Left cardiac atrium (tissue), 4 donors: Measurements from ENCODE around the gene COL18A1. TPM values are rescaled to one million over a fixed set of nuclear protein-coding genes. Genes with fewer than 3 reads are reported as not detected.
"Not testable (repeated sequence)": the region's sequence is repeated elsewhere in the genome, so short reads cannot be mapped to it uniquely, and the experiment has no call there.

Experiments
- ATAC-seq, 2 donors: fragments of 200-7000 bp; cut with Tn5 transposase; one replicate each; pipeline ENCODE4 v1.9.1; 2020; ENCODE audit warnings: mild to moderate bottlenecking in 2 of 2, moderate library complexity in 2 of 2
- DNase-seq: peaks from one replicate; pipeline ENCODE4 v3.0.0-alpha.2; 2020
- intact Hi-C, 2 donors: fragments of 100-400 bp; cut with DNase I; formaldehyde crosslinking; loops; one replicate each; pipeline versions ENCODE4 v1.14.1 to v1.15.1; 2022 to 2023
- long read RNA-seq: library from polyadenylated mRNA; unstranded; transcript quantifications from one replicate; pipeline ENCODE4 v2.0.0, GENCODE V29; 2021
- total RNA-seq, 2 donors: library from RNA; stranded (reverse); fragmentation: NEBNext Ultra II Directional; extraction: Animal tissue kit (Norgen Biotek cat#: 25700); gene quantifications; one replicate each; pipeline ENCODE4 v1.2.1, GENCODE V29; 2021
- donor health status: DM: no; HTN: yes; CAD: no.
- donor health status: DM: no; HTN: yes; CAD: no; lungs with severe emphysema.
- donor health status: DM: yes; HTN: yes; CAD: no.
- donor health status: Dilated cardiomyopathy.

Gene COL18A1
- total RNA-seq: 100 to 1,000 TPM in 1 of 2 donors, 10 to 100 TPM in 1; 53.4 to 104 TPM
- long read RNA-seq, partial matches to known transcripts: 68 of 103 reads
- long read RNA-seq, other reads (novel, unspliced or antisense): 34 of 103 reads

DNA sequence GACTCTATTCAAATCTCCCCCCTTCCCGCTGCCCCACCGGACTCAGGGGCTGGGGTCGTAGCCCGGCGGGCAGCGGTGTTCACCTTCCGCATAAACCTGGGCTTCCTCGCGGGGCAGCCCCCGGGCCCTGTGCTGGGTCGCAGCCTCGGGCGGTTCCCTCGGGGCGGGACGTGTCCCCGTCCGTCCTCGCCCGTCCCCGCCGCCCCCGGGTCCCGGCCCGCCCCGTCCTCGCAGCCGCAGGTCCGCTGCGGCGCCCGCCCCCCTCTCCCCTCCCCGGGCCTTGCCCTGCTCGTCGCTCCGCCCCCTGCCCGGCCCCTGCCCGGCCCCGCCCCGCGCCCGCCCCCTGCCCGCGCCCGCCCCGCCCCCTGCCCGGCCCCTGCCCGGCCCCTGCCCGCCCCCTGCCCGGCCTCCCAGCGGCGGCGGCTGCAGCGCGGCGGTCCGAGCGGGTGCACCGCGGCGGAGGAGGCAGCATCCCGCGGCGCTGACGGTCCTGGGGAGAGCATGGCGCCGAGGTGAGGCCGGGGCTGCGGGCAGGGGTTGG lies at the start of gene COL18A1:
Gene COL18A1 (plus strand): TSS at position 436 of the 541 bp plus-strand sequence. CDS start 66 bp downstream, at position 502.
- peak; percentile 65 to 70 for ATAC-seq
- intact Hi-C loops: no loop called here
- peak; percentile 85 for DNase-seq

DNA sequence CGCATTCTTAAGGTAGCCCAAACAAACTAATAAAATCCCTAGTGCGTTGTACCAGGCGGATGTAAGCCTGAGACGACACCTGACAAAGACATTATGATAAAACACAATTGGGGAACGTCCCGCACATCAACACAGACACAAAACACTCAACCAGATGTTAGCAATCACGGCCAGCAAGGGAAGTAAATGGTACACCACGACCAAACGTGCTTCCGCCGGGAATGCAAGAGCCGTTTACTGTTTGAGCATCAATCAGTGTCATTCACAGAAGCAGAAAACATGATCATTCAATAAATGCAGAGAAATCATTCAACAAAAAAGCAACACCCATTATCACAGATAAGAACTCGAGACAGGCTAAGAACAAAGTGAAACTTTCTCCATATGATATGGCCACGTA lies 49.4 kb upstream of the COL18A1 start:
- no peak for ATAC-seq
- DNase-seq: no peak
- intact Hi-C loops: loop anchor here in 1 of 2 donors (5.0 kb wide), 2 partner anchors 38 to 58 kb away; no protein-coding TSS in a partner anchor

DNA sequence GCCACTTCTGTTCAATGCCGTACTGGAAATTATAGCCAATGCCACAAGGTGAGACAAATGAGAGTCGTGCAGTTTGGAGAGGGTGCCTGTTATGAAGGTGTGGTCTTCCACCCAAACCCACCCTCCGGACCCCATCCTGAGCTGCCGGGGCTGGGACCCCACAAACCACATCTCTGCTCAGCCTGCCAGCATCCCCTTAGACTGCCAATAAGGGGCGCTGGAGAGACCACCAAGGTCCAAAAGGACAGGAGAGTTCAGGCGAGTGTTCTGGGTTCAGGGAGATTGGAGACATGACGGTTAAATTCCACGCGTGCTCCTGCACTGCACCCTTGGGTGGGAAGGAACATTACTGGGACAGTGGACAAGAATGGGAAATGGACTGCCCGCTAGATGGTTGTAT lies 48.7 kb upstream of the COL18A1 start:
- ATAC-seq (no peak), DNase-seq (no peak)
- intact Hi-C loops: loop anchor here in 1 of 2 donors (5.0 kb wide), 2 partner anchors 39 to 59 kb away; no protein-coding TSS in a partner anchor

- DNase-seq (no peak), ATAC-seq (peak; percentile 4 to 56)
- intact Hi-C loops: loop anchor here in 1 of 2 donors (5.0 kb wide), 2 partner anchors 40 to 60 kb away; no protein-coding TSS in a partner anchor
Measured at GRCh38 chr21:45356653-45357435, 48.1 kb upstream of the COL18A1 start.

DNA sequence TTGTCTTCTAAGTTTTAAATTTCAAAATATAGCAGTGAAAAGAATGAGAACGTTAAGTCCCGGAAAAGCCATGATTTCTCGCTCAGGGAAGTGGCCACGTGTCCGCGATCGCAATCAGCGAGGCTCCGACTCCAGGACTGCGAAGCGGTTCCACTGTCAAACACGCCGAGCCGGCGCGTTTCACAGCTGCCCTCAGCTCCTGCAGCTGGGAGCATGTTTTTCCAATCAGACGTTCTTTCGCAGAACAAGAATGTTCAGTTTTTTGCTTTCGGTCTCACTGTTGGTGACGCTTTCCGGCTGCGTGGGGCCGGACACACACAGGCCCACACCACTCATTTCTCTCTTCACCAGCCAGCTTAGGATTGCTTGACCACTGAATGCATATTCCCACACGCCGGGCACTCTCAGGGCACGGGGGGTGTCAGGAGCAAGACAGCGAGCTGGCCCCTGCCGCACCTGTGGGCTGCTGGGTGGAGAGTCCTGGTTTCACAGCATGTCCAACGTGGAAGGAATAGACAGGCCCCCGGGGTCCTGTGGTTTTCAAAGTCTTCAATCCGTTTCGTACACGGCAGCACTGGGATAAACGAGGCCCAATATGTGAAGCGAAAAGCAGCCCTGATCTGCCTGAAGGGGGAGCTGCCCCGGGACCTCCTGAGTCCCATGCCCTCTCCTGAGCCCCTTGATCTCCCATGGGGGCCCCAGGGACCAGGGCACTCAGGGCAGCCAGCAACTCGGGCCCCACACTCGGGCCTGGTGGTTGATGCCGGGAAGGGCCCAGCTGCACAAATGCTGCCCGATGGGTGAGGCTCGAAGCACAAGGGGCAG lies 47.3 kb upstream of the COL18A1 start:
- peak; percentile 58 to 64 for ATAC-seq
- peak; percentile 80 for DNase-seq
- intact Hi-C loops: loop anchor here in 1 of 2 donors (5.0 kb wide), 2 partner anchors 40 to 60 kb away; no protein-coding TSS in a partner anchor

GRCh38 chr21:45358261-45358670 lies 46.7 kb upstream of the COL18A1 start:
- peak; percentile 19 for DNase-seq
- intact Hi-C loops: loop anchor here in 1 of 2 donors (5.0 kb wide), 2 partner anchors 41 to 61 kb away; no protein-coding TSS in a partner anchor
- ATAC-seq: no peak

DNA sequence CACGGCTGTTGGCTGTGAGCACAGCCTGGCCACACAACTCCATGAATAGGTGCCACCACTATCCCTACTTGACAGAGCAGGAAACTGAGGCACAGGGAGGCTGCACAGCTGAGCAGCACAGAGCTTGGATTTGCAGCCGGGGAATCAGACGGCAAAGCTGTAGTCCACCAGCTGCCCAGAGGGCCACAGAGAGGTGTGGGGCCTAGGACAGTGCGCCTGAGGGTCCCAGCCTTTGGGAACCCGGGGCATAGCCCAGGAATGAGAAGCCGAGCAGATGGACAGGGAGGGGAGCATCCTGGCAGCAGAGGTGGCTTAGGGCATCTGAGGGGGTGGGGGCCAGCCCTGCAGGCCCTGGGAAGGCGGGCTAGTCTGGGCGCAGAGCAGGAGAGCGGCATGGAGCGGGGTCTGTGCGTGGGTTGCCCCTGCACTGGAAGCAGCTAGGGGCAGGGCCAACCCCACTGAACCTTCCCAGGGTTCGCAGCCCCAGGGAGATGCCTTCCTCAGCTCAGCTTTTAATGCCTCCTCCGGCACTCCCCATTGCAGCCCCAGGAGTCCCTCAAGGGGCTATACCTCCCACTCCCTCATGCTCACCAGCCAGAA lies 46.2 kb upstream of the COL18A1 start:
- DNase-seq: peak; percentile 16
- ATAC-seq: no peak
- intact Hi-C loops: loop anchor here in 1 of 2 donors (5.0 kb wide), 2 partner anchors 42 to 62 kb away; no protein-coding TSS in a partner anchor

DNA sequence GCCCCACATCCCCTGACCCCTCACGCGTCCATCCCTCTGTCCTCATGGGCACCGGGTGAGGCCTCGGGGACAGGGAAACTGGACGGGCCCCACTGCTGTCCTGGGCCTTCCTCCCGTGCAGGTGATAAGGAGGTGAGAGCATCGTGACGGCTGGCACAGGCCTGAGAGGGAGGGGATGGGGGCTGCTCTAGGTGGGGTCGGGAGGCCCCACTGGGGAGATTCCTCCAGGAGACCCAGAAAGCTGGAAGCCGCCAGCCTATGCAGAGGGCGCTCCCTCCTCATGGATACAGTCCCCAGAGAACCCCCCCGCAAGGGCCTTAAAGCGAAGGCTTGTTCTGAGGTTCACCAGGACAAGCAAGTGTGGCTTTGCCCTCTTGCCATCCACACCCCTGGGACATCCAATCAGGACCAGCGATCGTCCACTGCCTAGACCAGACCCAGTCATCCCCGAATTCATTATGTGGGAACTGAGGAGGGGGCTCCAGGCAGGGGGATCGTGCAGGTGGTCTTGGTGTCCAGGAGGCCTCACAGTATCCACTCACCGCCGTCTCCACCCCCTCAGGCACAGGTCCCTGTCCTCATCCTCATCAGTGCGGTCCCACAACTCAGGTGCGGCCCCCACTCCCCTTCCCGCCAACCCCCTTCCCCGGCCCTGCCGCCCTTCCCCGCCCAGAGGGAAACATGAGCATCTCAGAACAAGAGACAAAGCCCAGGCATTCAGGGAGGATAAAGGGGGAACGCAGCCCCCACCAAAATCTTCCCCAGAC lies 45.3 kb upstream of the COL18A1 start:
- DNase-seq (peak; percentile 20), ATAC-seq (no peak)
- intact Hi-C loops: loop anchor here in 1 of 2 donors (5.0 kb wide), 2 partner anchors 42 to 62 kb away; no protein-coding TSS in a partner anchor

DNA sequence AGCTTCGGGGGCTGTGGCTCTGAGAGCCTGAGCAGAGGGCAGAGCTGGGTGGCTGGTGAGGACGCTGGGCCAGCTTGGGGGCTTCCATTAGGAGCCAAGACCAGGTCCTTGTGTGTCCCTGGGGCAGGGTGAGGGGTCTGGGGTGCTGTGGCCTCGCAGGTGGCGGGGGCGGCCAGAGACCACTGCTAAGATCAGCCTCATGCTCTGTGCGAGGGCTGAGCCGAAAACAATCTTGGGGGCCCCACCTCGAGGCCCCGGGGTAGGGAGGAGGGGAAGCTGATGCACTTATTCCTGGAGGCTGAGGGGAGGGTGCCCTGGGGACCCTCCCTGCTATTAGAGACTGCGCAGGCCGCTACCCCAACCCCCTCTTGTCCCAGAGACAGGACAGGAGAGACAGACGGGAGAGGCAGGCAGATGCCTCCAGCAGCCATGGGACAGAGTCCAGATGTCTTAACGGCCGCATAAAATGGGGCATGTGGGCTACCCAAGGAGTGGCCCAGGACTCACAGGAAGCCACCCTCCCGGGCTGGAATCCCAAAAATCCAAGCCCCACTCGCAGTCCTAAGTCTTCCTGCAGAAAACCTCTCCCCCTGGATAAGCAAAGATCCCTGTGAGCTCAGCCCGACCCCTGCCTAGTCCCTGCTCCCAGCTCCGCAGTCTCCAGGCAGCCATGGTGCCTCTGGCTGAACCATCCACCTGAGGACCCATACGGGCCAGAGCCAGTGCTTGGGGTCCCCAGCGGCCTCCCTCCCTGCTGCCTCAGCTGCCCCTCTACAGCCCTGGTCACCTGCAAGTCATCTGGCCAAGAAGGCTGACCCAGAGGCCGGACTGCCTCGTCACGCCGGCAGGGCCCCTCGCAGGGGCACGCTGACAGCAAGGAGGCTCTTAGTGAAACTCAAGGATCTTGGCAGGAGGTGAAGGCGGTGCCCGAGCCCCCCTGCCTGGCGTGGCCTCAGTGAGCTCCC lies 43.6 kb upstream of the COL18A1 start:
- ATAC-seq (no peak), DNase-seq (no peak)
- intact Hi-C loops: no loop called here

DNA sequence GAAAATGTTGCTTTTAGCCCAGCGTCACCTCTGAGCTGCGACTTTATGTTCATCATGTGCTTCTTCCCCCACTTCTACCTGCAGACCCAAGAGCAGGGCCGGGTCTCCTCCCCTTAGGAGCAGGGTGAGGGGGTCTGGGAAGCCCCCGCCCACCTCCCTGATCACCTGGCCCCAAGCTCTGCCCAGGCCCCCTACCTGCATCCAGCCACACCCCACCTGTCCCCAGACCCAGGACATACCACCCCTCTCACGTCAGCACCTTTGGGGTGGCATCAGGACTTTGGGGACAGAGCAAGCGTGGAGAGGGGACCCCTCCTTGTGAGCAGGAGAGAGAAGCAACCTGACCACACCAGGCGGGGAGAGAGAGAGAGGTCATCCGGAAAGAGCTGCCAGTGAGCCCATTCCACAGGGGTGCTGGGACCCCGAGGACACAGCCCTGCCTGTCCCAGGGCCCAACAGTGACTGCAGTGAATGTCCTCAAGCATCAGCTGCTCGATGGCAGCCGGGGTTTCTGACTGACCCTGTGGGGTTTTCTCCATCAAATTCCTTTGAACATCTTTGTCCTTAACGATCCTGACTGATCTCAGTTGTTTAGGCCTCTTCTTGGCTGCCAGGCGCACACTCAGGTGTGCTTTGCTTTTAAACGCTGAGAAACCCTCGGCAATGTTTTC lies 42.8 kb upstream of the COL18A1 start:
- no peak for DNase-seq
- ATAC-seq: no peak
- intact Hi-C loops: no loop called here

DNA sequence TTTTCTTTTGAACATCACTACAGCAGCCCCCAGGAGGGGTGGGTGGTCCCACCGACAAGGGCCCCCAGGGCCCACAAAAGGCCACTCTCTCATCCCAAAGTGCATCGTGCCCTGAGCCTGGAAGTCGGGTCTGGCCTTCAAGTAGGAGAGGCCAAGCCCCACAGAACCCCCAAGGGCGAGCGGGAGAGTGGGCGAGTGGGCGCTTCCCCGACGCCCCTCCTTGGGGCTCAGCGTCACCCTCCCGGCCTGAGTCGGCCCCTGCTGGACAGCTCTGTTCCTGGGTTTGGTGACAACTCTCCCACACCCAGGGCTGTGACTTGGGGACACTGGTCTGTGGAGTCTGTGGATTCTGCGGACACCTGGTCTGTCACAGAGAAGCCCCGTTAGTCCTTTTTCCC lies 42.2 kb upstream of the COL18A1 start:
- ATAC-seq (no peak), DNase-seq (no peak)
- intact Hi-C loops: no loop called here

DNA sequence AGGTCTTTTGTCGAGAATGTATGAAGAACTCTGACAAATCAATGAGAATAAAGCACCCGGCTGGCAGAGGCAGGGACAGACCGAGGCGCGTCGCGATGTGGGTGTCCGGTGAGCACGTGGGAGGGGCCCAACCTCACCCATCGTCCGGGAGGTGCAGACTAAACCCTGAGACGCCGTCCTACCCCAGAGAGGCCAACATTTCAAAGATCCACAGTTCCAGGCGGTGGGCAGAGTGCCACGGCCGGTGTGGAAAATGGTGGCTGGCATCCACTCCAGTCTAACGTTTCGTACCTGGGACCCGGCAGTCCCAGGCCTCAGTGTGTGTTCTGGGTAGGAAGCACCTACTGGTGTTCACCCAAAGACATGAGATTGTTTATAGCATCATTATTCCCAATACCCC lies 41.7 kb upstream of the COL18A1 start:
- ATAC-seq, DNase-seq, intact Hi-C loops: not testable (repeated sequence)

- intact Hi-C loops: no loop called here
- peak; percentile 91 for DNase-seq
Measured at GRCh38 chr21:45363921-45364467, 41.0 kb upstream of the COL18A1 start.

DNA sequence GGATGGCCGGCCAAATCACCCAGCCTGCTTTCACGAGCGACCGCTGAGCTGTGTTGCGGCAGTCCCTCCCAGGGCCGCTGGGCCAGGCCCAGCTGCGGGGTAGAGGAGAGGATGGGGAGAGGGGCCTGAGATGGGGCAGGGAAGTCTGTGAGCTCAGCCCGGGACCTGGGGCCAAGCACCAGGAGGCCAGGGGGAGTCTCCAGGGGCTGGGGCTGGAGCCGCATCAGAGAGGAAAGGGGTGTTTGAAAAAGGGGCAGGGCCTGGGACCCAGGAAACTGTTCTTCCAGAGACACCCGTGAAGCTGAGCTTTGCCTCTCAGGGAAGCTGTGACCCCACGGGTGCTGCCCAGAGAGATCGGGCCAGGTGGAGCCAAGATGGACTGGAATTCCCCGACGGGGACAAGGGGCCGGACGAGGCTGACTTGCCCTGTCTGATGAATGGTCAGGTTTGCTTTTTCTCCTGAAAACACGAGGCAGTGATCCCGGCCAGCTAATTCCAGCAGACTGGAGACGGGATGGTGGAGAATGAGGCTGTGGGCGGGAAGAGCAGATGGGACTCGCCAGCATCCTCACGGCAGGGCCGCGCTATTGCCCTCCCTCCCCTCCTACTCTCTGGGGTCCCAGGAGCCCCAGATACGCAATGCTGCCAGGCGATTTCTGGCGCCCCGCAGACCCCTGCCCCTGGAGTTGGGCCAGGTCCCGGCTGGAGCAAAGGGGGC lies 40.3 kb upstream of the COL18A1 start:
- DNase-seq: peak; percentile 69
- ATAC-seq: peak; percentile 38 to 67
- intact Hi-C loops: no loop called here

More at GRCh38 chr21:45363921-45364467, 41.0 kb upstream of the COL18A1 start:
- peak; percentile 75 to 81 for ATAC-seq

- ATAC-seq (peak in 1 of 2 donors; percentile 13), DNase-seq (peak; percentile 55)
- intact Hi-C loops: no loop called here
Measured at GRCh38 chr21:45365186-45365607, 39.8 kb upstream of the COL18A1 start.
